Measurements from ENCODE around the gene ALB.

Gene ALB

DNA sequence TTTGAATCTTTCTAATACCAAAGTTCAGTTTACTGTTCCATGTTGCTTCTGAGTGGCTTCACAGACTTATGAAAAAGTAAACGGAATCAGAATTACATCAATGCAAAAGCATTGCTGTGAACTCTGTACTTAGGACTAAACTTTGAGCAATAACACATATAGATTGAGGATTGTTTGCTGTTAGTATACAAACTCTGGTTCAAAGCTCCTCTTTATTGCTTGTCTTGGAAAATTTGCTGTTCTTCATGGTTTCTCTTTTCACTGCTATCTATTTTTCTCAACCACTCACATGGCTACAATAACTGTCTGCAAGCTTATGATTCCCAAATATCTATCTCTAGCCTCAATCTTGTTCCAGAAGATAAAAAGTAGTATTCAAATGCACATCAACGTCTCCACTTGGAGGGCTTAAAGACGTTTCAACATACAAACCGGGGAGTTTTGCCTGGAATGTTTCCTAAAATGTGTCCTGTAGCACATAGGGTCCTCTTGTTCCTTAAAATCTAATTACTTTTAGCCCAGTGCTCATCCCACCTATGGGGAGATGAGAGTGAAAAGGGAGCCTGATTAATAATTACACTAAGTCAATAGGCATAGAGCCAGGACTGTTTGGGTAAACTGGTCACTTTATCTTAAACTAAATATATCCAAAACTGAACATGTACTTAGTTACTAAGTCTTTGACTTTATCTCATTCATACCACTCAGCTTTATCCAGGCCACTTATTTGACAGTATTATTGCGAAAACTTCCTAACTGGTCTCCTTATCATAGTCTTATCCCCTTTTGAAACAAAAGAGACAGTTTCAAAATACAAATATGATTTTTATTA is 28.3 kb downstream of the ALB start:
- DNase-seq: no peak

DNA sequence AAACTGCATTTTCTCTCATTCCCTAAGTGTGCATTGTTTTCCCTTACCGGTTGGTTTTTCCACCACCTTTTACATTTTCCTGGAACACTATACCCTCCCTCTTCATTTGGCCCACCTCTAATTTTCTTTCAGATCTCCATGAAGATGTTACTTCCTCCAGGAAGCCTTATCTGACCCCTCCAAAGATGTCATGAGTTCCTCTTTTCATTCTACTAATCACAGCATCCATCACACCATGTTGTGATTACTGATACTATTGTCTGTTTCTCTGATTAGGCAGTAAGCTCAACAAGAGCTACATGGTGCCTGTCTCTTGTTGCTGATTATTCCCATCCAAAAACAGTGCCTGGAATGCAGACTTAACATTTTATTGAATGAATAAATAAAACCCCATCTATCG is 29.1 kb downstream of the ALB start:
- DNase-seq: no peak

DNA sequence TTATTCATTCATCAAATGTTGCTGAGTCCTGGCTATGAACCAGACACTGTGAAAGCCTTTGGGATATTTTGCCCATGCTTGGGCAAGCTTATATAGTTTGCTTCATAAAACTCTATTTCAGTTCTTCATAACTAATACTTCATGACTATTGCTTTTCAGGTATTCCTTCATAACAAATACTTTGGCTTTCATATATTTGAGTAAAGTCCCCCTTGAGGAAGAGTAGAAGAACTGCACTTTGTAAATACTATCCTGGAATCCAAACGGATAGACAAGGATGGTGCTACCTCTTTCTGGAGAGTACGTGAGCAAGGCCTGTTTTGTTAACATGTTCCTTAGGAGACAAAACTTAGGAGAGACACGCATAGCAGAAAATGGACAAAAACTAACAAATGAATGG is 30.2 kb downstream of the ALB start:
- no peak for DNase-seq

DNA sequence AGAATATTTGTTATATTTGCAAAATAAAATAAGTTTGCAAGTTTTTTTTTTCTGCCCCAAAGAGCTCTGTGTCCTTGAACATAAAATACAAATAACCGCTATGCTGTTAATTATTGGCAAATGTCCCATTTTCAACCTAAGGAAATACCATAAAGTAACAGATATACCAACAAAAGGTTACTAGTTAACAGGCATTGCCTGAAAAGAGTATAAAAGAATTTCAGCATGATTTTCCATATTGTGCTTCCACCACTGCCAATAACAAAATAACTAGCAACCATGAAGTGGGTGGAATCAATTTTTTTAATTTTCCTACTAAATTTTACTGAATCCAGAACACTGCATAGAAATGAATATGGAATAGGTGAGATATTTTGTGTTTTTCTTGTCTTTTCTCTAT is 31.9 kb downstream of the ALB start, which contains the start of gene AFP:
Gene AFP, plus strand, starts transcription at position 238 of the 400 bp plus-strand sequence. Its CDS starts 42 bp downstream, at position 280.
- DNase-seq: no peak

DNA sequence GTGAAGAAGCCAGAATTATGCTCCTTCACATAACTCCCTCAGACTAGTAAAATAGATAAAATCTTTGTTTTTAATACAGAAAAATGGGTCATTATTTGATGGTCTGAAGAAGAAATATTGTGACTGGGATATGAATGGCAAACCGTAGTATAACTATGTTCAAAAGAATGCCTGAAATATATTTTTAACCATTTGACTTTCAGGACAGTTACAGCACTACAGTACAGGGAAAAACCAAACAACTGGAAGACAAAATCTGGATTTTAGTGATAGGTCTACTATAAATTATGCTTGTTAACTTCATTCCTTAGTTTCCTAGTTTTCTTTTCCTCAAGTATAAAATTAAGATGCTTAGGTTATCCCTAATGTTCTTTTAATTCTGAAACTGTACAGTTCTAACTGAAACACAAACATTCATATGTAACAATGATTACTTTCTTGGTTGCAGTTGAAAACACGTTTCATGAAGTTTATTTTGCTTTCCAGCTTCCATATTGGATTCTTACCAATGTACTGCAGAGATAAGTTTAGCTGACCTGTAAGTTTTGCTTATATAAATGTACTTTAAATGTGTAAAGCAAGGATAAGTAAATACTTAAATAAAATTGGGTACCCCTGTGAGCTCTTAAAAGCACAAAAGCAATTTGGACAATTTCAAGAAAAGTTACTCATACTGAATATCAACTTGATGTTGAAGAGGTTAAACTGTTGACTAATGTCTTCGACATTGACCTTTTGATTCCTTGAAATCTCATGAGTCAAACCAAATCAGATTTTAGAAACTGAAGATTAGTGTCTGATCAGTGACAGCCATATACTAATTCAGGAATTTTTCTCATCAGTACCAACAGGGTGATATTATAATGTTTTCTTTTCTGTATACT is 32.8 kb downstream of the ALB start:
- no peak for DNase-seq

DNA sequence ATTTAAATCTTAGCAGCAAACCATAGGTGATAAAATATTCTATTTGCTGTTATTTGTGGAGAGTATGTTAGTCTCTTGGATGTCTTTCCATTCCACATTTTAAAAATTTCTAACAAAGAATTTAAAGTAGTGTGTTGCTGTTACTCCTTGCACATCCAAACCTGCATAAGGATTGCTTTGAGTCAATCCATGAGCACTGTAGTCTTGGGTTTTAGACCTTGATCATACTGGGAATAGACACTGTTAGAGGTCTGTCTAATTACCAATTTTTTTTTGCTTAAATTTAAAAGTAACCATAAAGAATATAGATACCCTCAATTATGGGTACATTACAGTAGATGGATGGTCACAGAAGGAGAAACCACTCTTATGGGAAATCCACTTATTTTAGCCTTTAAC is 33.5 kb downstream of the ALB start:
- no peak for DNase-seq

DNA sequence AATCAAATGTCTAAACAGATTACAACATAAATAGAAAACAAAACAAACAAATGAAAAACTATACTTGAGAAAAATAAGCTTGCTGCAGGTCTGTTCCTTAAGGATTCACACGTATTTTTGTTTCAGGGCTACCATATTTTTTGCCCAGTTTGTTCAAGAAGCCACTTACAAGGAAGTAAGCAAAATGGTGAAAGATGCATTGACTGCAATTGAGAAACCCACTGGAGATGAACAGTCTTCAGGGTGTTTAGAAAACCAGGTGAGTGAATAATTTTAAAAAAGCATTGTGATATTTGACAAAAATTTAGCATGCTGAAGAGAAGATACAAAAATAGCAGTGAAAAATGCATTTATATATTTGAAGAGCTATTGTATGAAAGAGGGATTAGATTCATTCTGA is 34.0 kb downstream of the ALB start:
- no peak for DNase-seq

DNA sequence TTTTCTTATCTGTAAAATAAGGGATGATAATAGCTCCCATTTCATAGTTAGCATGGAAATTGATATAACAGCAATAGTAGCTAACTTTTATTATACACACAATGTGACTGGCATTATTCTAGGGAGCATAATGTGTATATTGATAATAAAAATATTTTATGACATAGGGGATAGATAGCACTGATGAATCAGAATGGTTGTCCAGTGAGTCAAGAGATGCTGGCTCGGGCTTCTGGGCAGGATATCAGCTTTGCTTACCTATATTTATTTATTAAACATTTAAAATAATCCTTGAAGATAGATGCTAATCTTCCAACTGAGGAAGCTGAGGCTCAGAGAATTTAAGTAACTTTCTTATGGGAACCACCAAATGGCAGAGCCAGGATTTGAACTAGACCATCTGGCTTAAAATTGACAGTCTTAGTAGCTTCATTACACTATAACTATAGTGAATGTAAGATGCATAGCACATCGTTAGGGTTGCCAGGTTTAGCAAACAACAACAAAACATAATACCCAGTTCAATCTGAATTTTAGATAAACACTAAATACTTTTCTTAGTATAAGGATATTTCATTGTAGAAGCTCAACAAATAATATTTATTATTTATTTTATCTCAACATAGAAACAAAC is 34.6 kb downstream of the ALB start:
- DNase-seq: no peak

DNA sequence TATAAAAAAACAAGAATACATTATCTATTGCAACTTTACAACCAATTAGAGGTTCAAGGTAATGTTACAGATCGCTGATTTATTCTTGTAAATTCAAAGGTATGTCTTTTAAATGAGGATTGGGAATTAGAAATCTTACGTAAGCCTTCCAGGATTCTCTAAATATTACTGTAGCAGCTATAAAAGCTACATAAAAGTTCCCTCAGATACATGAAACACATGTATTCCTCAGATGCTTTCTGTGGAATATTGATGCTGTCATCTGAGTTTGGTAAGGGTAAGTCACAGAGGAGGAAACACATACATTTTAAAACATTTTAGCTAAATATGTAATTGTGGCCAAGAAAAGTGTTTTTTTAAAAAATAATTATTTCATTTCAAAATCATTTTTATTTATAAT is 35.4 kb downstream of the ALB start:
- no peak for DNase-seq

DNA sequence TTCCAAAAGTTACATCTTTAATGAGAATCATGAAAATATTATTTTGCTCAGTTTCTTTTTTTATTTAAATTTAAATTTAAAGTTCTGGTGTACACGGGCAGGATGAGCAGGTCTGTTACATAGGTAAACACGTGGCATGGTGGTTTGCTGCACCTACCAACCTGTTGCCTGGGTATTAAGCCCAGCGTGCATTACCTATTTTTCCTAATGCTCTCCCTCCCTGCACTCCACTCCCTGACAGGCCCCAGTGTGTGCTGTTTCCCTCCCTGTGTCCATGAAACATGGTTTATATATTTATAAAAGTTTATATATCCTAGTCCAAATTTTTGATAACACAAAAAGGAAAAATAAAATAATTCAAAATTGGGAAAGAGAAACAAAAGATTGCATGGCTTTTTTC is 35.9 kb downstream of the ALB start:
- no peak for DNase-seq

DNA sequence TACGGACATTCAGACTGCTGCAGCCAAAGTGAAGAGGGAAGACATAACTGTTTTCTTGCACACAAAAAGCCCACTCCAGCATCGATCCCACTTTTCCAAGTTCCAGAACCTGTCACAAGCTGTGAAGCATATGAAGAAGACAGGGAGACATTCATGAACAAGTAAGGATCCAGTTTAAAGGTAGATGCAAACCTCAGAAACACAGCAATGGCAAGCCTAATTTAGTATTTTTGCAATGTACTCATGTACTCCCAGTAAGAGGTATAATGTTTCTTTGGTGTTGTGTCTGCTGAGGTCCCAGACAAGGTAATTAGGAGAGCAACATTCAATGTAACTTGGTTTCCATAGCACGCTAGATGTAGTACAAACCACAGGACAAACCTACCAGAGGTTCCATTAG is 36.6 kb downstream of the ALB start:
- no peak for DNase-seq

DNA sequence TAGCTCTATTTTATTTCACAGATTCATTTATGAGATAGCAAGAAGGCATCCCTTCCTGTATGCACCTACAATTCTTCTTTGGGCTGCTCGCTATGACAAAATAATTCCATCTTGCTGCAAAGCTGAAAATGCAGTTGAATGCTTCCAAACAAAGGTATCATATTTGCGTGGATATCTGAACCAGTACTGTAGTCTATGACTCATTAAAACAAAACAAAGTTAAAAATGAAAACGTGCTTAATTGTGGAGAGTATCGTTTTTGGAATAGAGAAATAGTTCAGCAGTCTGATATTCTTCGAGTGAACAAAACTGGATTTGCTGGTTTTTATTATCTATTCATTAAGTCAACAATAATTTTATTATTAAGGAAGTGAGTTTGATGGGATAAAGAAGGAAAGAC is 38.2 kb downstream of the ALB start:
- DNase-seq: no peak

DNA sequence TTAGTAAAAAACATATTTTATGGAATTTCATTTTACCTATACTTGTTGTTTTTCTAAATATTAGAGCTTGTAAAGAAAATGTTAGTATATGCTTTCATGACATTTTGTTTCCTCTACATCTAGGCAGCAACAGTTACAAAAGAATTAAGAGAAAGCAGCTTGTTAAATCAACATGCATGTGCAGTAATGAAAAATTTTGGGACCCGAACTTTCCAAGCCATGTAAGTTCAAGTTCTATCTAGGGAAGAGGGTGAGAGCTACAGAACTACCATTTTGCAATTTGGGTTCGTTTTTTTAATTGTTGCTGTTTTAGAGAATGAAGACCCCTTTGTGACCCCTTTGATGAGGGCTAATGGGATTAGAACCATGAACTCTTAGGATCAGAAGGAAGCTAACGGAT is 39.1 kb downstream of the ALB start:
- DNase-seq: no peak

DNA sequence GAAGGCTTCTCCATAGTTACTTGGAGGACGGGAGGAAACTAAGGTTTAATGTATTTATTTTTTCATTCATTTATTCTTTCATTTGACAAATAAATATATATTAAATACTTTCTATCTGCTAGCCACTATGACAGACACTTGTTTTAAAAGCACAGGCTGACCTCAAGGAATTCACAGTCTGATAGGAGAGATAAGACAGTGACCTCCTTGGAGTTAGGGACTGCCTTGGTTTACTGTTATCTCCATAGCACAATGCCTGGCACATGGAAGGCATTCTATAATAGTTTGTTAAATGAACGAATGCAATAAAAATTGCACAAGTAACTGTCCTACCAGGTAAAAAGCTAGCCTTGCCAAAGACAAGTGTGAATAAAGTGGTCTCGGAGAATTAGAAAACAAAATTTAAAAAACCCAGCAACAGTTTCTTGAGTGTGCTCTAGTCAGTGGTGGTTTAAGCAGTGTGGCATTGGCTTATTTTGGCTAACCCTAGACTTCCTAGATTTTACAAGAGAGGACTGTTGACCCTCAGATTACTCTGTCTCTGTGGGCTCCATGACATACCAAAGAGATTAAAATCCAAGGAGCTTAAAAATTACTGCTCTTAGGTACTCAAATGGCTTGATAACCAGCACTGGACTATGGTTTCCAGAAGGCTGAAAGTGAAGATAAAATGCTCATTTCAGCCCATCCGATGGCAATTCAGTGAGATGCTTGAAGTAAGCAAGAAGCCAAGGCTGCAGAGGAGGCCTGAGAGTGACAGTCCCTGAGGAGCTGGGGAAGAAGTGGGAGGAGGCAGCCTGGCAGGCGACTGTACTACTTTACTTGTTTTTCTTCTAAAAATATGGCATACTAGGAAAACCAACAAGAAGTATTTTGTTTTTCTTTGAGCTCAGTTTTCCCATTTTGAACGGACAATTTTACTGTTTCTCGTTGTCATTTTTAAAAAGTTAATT is 41.6 kb downstream of the ALB start:
- DNase-seq: no peak

DNA sequence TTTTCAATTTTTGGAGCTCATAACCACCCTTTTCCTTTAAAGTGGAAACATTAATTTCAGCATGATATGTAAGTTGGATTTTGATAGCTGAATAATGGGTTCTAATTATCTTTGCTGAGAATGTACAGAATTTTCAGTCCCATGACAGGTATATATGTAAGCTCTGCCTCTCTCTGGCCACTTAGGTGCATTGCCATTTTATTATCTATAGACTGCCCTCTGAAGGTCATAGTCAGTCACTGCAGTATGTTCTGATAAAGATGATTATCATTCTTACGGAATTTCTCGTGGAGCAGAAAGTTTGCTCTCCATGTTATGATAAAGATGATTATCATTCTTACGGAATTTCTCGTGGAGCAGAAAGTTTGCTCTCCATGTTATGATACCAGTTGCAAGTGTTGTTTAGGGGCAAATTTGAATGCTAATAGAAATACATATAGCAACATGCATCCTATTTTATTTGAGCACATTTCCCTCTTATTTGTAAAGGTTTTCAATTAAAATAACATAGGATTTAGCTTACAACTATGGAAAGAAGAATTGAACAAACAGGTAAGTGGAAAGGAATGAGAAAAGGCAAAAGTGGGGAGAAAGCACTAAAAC is 42.4 kb downstream of the ALB start:
- DNase-seq: no peak

DNA sequence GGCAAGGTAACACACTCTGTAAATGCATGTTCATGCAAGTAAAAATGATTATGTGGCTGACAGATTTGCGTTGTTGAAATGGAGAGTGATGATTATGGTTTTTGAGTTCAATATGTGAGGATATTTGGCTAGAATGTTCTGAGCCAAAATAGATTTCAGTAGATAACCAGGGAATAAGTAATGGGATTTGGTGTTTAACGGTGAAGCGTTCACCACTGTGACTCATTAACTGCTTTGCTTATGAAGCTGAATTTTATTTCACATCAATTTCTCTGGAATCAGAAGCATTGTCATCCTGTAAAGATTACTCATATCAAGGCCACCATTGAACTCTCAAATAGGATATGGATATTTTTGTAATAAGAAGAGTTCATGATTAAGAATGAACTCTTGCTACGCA is 43.6 kb downstream of the ALB start:
- DNase-seq: no peak

DNA sequence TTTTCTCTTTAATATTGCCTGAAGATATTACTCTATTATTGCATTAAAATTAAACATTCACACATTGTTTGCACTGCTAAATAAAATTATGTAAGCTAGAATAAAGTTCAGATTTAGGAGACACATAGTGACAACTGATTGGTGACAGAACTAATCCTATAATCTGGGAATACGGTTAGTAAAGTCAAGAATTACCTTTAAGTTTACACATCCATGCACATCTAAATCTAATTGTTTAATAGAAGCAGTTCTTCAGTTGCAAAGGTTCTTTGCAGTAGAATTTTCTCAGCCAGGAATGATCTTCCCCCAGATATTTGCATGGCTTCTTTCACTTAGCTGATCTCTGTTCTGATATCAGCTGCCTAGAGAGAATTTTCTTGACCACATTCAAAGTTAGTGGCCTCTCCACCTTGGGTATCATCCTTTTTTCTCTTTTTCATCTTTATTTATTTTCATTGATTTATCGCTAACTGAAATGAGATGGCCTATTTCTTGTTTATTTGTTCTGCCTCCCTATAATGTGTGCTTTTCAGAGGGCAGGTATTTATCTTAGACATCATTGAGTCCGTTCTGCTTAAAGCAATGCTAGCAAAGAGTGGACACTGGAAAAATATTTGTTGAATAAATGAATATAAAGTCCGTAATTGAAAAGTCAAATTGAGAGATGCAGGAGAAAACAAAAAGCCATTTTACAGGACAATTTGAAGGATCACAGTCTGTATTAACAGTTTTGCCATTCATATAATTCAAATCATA is 44.5 kb downstream of the ALB start:
- no peak for DNase-seq

DNA sequence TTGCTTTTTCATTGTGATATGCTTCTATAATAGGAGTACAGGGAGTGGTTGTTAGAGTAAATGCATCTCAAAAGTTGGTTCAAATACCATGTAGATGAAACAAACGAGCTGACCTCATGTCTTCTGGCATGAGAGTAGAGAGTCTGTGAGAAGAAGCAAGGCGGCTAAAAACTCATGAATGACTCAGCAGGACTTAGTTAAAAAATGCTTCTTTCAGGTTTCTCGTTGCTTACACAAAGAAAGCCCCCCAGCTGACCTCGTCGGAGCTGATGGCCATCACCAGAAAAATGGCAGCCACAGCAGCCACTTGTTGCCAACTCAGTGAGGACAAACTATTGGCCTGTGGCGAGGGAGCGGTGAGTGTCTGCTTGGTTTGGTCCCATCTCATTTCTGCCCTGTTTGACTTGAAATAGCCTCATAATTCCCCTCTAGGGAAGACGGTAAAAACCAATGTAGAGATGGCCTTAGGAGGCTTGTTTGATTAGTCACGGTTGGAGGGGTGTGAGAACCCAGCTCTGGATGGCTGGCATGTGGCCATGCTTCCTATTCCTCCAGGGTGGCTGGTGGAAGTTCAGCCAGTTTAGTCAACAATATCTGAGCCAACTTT is 46.4 kb downstream of the ALB start:
- peak; percentile 39 for DNase-seq

DNA sequence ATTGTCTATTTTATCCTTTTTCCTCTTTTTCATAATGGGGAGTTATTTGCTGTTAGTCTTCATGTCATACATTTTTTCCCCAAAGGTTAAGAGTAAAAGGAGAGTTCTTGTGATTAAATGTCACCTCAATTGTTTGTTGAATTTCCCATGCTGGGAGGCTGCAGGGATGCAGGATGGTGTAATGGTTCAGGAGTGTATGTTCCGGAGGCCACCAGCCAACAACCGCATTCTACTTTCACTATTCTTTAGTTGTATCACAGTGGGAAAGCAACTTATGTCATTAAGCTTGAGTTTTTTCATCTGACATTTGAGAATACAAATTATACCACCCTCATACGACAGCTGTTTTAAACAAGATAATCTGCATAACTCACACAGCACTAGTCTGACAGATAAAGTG is 47.3 kb downstream of the ALB start:
- DNase-seq: no peak

DNA sequence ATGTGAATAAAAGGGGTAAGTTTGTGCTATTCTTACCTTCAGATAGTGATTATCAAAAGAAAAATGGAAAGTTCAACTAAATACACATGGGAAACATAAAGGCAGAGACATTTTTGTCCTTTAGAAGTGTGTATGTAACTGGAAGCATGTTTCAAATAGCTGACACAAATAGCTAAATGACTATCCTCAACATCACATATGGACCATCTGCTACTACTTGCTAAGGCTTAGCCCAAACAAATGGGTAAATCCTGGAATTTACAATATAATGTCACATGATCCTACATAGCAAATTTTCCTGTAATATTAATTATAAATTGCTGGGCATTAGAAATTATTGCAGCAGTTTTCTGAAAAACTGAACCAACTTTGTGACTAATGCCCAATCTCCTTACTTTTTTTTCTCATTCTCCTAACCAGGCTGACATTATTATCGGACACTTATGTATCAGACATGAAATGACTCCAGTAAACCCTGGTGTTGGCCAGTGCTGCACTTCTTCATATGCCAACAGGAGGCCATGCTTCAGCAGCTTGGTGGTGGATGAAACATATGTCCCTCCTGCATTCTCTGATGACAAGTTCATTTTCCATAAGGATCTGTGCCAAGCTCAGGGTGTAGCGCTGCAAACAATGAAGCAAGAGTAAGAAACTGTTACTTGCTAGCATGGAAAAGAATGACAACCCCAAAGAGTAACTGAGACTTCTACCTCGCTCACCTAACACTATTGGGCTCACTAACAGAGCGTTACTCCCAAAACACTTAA is 48.1 kb downstream of the ALB start:
- no peak for DNase-seq

Measured in GOT3 (cell line).